GM12864 (cell line): Measurements from ENCODE around the gene SERPINA1.
"Not testable (repeated sequence)": the region's sequence is repeated elsewhere in the genome, so short reads cannot be mapped to it uniquely, and the experiment has no call there.

ENCODE experiments used
- DNase-seq: peaks from one replicate; pipeline ENCODE4 v3.0.0-alpha.2; 2011; ENCODE audit warnings: low read depth
- H3K4me3 ChIP-seq: 2 replicates; pipeline ENCODE4 v1.5.1; 2011; ENCODE audit warnings: mild to moderate bottlenecking, low read depth, low read length, control low read depth
- TF ChIP-seq, protein P1 (sequence below): IDR thresholded peaks from 2 replicates; pipeline ENCODE4 v1.5.1; 2011; ENCODE audit warnings: low read depth, mild to moderate bottlenecking, moderate library complexity, low read length, control low read depth, inconsistent platforms; ENCODE audit errors: missing control alignments

Gene SERPINA1

GRCh38 chr14:94388384-94389103 lies at the start of gene SERPINA1:
Gene SERPINA1, minus strand, starts transcription at chr14:94388602. Its CDS starts 5,365 bp downstream, at chr14:94383237.
- TF ChIP-seq, protein P1, sequence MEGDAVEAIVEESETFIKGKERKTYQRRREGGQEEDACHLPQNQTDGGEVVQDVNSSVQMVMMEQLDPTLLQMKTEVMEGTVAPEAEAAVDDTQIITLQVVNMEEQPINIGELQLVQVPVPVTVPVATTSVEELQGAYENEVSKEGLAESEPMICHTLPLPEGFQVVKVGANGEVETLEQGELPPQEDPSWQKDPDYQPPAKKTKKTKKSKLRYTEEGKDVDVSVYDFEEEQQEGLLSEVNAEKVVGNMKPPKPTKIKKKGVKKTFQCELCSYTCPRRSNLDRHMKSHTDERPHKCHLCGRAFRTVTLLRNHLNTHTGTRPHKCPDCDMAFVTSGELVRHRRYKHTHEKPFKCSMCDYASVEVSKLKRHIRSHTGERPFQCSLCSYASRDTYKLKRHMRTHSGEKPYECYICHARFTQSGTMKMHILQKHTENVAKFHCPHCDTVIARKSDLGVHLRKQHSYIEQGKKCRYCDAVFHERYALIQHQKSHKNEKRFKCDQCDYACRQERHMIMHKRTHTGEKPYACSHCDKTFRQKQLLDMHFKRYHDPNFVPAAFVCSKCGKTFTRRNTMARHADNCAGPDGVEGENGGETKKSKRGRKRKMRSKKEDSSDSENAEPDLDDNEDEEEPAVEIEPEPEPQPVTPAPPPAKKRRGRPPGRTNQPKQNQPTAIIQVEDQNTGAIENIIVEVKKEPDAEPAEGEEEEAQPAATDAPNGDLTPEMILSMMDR: no peak
- no peak within 1 kb of the TSS for H3K4me3 ChIP-seq
- DNase-seq: no peak

DNA sequence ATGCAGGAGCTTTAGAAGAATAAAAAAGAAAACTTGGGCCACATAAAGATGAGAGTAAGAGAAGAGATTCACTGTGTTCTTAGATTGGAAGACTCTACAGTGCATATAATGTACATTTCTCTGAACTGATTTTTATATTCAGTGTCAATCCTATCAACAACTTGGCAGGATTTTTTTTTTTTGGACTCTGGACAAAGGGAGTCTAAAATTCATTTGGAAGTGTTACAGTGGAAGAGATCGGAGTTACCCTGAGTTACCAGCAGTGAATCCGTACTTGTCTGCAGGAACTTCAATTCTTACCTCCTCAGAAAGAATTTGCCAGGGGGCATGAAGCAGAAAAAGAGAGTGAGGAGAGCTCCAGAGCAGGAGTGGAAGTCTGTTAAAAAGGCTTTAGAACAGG lies 40.2 kb upstream of the SERPINA1 start:
- H3K4me3 ChIP-seq: no peak overlapping the region
- TF ChIP-seq, protein P1: no peak
- DNase-seq: no peak

DNA sequence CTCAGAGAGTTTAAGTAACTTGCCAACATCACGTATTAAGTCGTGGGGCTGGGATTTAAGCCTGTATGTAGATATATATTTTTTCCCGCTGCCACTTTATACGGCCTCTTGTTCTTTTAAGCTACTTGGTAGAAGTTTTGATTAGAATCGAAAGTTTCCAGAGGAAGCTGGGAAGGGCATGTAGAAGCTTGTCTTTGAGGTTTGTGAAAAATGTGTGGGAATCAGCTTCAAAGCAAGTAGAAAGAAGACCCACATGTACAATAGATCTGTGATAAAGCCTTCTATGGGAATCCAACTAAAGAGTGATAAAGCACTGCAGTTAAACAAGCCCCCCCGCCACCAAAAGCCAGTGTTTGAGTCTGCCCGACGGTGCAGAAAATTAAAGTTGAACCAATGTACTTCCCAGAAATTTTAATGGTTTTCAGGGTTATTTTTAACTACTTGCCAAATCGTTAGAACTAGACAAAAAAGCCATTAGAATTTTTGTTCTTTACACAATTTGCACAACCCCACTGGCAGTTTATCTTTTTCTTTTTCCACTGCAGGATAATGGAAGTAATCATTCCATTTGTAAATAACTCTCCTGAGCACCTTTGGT lies 38.7 kb upstream of the SERPINA1 start:
- TF ChIP-seq, protein P1: no peak
- H3K4me3 ChIP-seq: no peak overlapping the region
- no peak for DNase-seq

- no peak overlapping the region for H3K4me3 ChIP-seq
- TF ChIP-seq, protein P1: no peak
- DNase-seq: no peak
Observed at GRCh38 chr14:94426526-94426925, 38.1 kb upstream of the SERPINA1 start.

DNA sequence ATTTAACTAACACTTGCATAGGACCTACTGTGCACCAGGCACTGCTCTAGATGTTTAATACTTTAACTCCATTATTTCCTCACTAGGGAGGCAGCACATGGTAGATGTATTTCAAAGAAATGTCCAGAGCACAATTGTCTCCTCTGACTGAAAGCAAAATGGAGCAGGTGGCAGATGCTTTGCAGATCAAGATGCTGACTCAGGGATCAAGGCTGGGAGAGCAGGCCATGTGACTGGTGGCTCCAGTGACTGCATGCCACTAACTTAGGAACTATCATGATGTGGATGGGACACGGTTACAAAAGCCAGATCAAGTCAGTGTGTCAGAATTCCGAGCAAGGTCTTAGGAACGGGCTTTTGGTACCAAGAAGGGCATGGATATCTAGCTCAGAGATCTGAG lies 36.0 kb upstream of the SERPINA1 start:
- TF ChIP-seq, protein P1: no peak
- no peak overlapping the region for H3K4me3 ChIP-seq
- DNase-seq: no peak

- peak; percentile 25 for DNase-seq
- TF ChIP-seq, protein P1: peak; percentile 76
- H3K4me3 ChIP-seq: no peak overlapping the region
Observed at GRCh38 chr14:94423453-94424056, 35.2 kb upstream of the SERPINA1 start.

GRCh38 chr14:94421316-94421715 lies 32.9 kb upstream of the SERPINA1 start:
- TF ChIP-seq, protein P1: no peak
- no peak for DNase-seq
- H3K4me3 ChIP-seq: no peak overlapping the region

DNA sequence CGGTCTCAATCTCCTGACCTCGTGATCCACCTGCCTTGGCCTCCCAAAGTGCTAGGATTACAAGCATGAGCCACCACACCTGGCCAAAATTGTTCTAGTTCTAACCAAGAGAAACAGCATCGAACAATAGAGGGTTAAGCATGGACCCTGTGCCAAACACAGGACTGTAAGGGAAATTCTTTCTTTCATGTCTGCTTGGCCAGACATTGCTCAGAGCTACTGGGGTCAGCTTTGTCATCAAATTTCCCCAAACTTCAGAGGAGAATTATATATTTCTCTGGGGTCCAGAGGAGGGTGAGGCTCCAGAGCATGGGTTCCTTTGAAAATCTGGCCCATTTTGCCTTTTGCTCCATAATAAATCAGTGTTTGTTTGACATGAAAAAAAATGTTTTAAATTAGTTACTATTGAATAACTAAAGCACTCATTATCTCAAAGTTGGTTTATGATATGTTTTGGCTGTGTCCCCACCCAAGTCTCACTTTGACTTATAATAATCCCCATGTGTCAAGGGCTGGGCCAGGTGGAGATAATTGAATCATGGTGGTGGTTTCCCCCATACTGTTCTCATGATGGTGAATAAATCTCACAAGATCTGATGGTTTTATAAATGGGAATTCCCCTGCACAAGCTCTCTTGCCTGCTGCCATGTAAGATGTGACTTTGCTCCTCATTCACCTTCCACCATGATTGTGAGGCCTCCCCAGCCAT lies 29.2 kb upstream of the SERPINA1 start:
- DNase-seq, H3K4me3 ChIP-seq: not testable (repeated sequence)
